Panc1 (cell line): ENCODE data around the gene AIG1. TPM values are rescaled to one million over a fixed set of nuclear protein-coding genes. Genes with fewer than 3 reads are reported as not detected.

Experiments
- ATAC-seq: fragments of 200-7000 bp; cut with Tn5 transposase; 2 replicates; pipeline ENCODE4 v1.9.1; 2020; ENCODE audit warnings: mild to moderate bottlenecking, moderate library complexity
- BruUV-seq: library from RNA; stranded (reverse); fragments of 400-500 nt; replicated peaks from 2 replicates; lab custom pipeline; 2021; lab: Mats Ljungman, UMichigan
- CTCF ChIA-PET: fragments of 300-600 bp; sonication (Branson Sonifier 250); formaldehyde crosslinking; loops from one replicate; lab custom pipeline; 2022; ENCODE audit warnings: antibody characterized with exemption; lab: Charles Lee
- POLR2A ChIA-PET: fragments of 300-600 bp; sonication (Branson Sonifier 250); formaldehyde crosslinking; loops from one replicate; lab custom pipeline; 2022; ENCODE audit warnings: antibody characterized with exemption; lab: Charles Lee
- DNase-seq: peaks from one replicate; pipeline ENCODE4 v3.0.0-alpha.2; 2010; ENCODE audit warnings: low read depth, low spot score
- H3K27ac ChIP-seq: 2 replicates; pipeline ENCODE4 v1.5.1; 2011; ENCODE audit warnings: mild to moderate bottlenecking, low read length, inconsistent platforms
- H3K27me3 ChIP-seq: fragments of 200-500 bp; sonication (Bioruptor generic); 2 replicates; pipeline ENCODE4 v1.6.0; 2014; ENCODE audit warnings: low read length, inconsistent platforms; ENCODE audit not compliant: control insufficient read depth, insufficient read depth
- H3K36me3 ChIP-seq: fragments of 200-500 bp; sonication (Bioruptor generic); 2 replicates; pipeline ENCODE4 v1.5.1; 2014; ENCODE audit warnings: inconsistent platforms, mild to moderate bottlenecking, low read length, moderate library complexity; ENCODE audit not compliant: control insufficient read depth, insufficient read depth
- H3K4me1 ChIP-seq: 2 replicates; pipeline ENCODE4 v1.5.1; 2011; ENCODE audit warnings: inconsistent platforms, mild to moderate bottlenecking, low read length, moderate library complexity; ENCODE audit not compliant: control insufficient read depth, insufficient read depth
- H3K4me3 ChIP-seq, 2 experiments: 2 replicates each; pipeline ENCODE4 v1.5.1; 2011 to 2012; ENCODE audit warnings: low read depth in 2 of 2, low read length in 2 of 2, mild to moderate bottlenecking in 2 of 2, inconsistent platforms in 1 of 2, moderate library complexity in 1 of 2
- H3K9me3 ChIP-seq: fragments of 200-500 bp; sonication (Bioruptor generic); 2 replicates; pipeline ENCODE4 v1.5.1; 2014; ENCODE audit warnings: low read depth, mild to moderate bottlenecking, inconsistent platforms, low read length, moderate library complexity; ENCODE audit not compliant: control insufficient read depth, insufficient read depth
- POLR2AphosphoS5 ChIP-seq: IDR thresholded peaks from 2 replicates; pipeline ENCODE4 v1.6.1; 2012; ENCODE audit warnings: mild to moderate bottlenecking, low read depth, low read length, moderate library complexity
- REST ChIP-seq, 2 experiments: IDR thresholded peaks; 2 replicates each; pipeline ENCODE4 v1.6.1; 2011 to 2012; ENCODE audit warnings: low read depth in 2 of 2, control low read depth in 1 of 2, low read length in 1 of 2, mild to moderate bottlenecking in 1 of 2, moderate library complexity in 1 of 2; ENCODE audit not compliant: insufficient read depth in 1 of 2
- SIN3A ChIP-seq: IDR thresholded peaks from 2 replicates; pipeline ENCODE4 v1.6.1; 2012; ENCODE audit warnings: low read depth, mild to moderate bottlenecking, low read length, moderate library complexity, borderline replicate concordance; ENCODE audit not compliant: insufficient read depth
- TCF7L2 ChIP-seq: IDR thresholded peaks from 2 replicates; pipeline ENCODE4 v1.6.1; 2011; ENCODE audit warnings: mild to moderate bottlenecking, low read depth, low read length, inconsistent platforms
- in situ Hi-C: cut with HindIII; loops from 2 replicates; pipeline ENCODE4 v1.10.0; 2016; ENCODE audit warnings: low sequenced_read_pairs, low pct_unique_long_range_greater_than_20kb
- intact Hi-C: fragments of 100-400 bp; cut with micrococcal nuclease; formaldehyde crosslinking; loops from one replicate; pipeline ENCODE4 v1.10.0; 2022; ENCODE audit not compliant: unreplicated experiment
- total RNA-seq: library from RNA; stranded (reverse); gene quantifications from one replicate; pipeline ENCODE4 v1.2.1, GENCODE V29; 2021; ENCODE audit not compliant: unreplicated experiment
- TF ChIP-seq, protein P1 (sequence below): fragments of 450-650 bp; IDR thresholded peaks from 2 replicates; pipeline ENCODE4 v1.5.1; 2017; ENCODE audit warnings: mild to moderate bottlenecking

Gene AIG1
- total RNA-seq, 1 experiment from 2014 or later, result 23.9 TPM

GRCh38 chr6:143261899-143262436, 201.3 kb downstream of the AIG1 start:
- Histone ChIP-seq H3K36me3 (no peaks in the 10 kb centered on the region), H3K4me1 (no peaks in the 10 kb centered on the region), H3K4me3 (no peak overlapping the region), H3K27me3 (no peaks in the 10 kb centered on the region), H3K9me3 (no peaks in the 10 kb centered on the region), H3K27ac (no peak overlapping the region)
- ChIA-PET POLR2A (no interaction called here), CTCF (no interaction called here)
- TF ChIP-seq TCF7L2 (no peak), REST (IDR thresholded peaks at IDR 0.05; ENCODE audit: insufficient read depth in 1 of 2, low read depth in 2 of 2, low read length in 1 of 2) (no peak), POLR2AphosphoS5 (no peak), SIN3A (no peak)
- TF ChIP-seq, protein P1, sequence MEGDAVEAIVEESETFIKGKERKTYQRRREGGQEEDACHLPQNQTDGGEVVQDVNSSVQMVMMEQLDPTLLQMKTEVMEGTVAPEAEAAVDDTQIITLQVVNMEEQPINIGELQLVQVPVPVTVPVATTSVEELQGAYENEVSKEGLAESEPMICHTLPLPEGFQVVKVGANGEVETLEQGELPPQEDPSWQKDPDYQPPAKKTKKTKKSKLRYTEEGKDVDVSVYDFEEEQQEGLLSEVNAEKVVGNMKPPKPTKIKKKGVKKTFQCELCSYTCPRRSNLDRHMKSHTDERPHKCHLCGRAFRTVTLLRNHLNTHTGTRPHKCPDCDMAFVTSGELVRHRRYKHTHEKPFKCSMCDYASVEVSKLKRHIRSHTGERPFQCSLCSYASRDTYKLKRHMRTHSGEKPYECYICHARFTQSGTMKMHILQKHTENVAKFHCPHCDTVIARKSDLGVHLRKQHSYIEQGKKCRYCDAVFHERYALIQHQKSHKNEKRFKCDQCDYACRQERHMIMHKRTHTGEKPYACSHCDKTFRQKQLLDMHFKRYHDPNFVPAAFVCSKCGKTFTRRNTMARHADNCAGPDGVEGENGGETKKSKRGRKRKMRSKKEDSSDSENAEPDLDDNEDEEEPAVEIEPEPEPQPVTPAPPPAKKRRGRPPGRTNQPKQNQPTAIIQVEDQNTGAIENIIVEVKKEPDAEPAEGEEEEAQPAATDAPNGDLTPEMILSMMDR, result no peak
- DNase-seq (no peak), ATAC-seq (no peak)
- intact Hi-C loops (no loop called here), in situ Hi-C loops (no loop called here)
- BruUV-seq, result no TSS peak

DNA sequence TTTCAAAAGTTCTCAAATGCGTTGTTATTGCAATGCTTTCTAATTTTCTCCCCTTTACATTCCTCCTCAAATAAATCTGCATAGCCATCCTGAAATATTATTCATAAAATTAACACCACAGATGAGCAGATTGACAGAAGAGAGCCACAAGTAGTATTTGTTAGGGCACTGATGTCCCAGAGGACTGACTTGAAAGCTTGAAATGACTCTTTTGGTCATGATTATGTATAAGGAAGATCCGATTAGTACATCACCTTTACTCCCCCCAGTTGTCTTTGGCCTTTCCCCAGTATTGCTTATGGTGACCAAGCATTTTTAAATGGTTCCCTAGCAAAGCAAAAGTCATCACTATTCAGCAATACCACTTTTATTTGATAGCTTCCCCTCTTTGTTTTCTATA, 202.2 kb downstream of the AIG1 start:
- H3K36me3 ChIP-seq, result no peaks in the 10 kb centered on the region
- H3K27me3 ChIP-seq, result no peaks in the 10 kb centered on the region
- CTCF ChIA-PET, result interaction anchor here (0.6 kb wide), 1 partner anchor 572 kb away, joined by 3 read pairs; no protein-coding TSS in a partner anchor
- intact Hi-C loops, result no loop called here
- in situ Hi-C loops, result no loop called here
- TF ChIP-seq TCF7L2 (no peak), SIN3A (no peak), REST (IDR thresholded peaks at IDR 0.05; ENCODE audit: insufficient read depth in 1 of 2, low read depth in 2 of 2, low read length in 1 of 2) (no peak), POLR2AphosphoS5 (no peak)
- TF ChIP-seq, protein P1, result no peak
- H3K9me3 ChIP-seq, result no peaks in the 10 kb centered on the region
- BruUV-seq, result no TSS peak
- ATAC-seq (no peak), DNase-seq (no peak)
- POLR2A ChIA-PET, result no interaction called here
- H3K4me1 ChIP-seq, result no peaks in the 10 kb centered on the region
- H3K27ac ChIP-seq, result no peak overlapping the region
- H3K4me3 ChIP-seq, result no peak overlapping the region
